ENCODE results near the gene C3orf52.

C3orf52 gene

DNA sequence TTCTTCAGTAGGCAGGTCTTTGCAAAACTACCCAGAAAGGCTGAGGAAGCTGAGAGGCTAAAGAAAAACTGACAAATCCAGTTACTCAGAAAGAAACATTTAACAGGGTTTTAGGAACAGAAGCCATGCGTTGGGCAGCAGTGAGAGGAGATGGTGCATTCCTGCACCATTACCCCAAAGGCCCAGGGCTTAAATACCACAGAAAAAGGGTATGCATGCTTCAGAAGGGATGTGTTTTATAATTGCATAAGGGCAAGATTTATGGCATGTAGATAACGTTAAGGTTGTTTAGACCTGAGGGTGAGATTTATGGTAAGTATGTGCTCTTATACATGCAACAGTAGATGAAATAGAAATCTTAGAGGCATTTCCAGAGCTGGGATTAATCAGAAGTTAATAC is 10.0 kb downstream of the C3orf52 start:
- no peak overlapping the region for H3K4me3 ChIP-seq (ENCODE audit: insufficient read depth, low read depth, low read length, poor library complexity, severe bottlenecking)
- no peak overlapping the region for H3K27ac ChIP-seq (ENCODE audit: insufficient read depth, low read length, poor library complexity, severe bottlenecking)
- no peak for DNase-seq
- H3K9me3 ChIP-seq (ENCODE audit: control insufficient read depth, low read length), result no peaks in the 10 kb centered on the region
- H3K4me1 ChIP-seq (ENCODE audit: control insufficient read depth, insufficient read depth, low read length, poor library complexity, severe bottlenecking), result no peaks in the 10 kb centered on the region
- H3K36me3 ChIP-seq (ENCODE audit: control insufficient read depth, insufficient read depth, low read length), result no peaks in the 10 kb centered on the region
- no peaks in the 10 kb centered on the region for H3K27me3 ChIP-seq (replicated peaks; ENCODE audit: control insufficient read depth, insufficient read depth, low read length, poor library complexity, severe bottlenecking)

DNA sequence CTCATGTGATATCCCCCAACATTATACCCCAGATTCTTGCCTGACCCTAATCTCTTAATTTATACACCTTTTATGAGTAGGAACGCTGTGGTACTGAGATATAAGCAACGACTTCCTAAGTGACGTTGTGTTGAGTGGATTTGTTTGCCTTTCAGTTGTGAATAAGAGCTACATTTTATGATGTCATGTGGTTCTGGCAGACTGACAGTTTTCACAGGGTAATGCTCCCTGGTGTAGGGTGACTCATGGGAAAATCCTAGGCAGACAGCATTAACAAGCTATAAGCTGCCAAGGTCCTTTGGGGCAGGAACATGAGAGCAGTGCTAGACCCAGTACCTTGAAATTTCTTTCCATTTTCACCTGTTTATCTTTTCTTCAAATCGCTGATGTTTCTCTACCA is 11.2 kb downstream of the C3orf52 start:
- Histone ChIP-seq H3K4me1 (ENCODE audit: control insufficient read depth, insufficient read depth, low read length, poor library complexity, severe bottlenecking) (no peaks in the 10 kb centered on the region), H3K36me3 (ENCODE audit: control insufficient read depth, insufficient read depth, low read length) (no peaks in the 10 kb centered on the region), H3K27me3 (replicated peaks; ENCODE audit: control insufficient read depth, insufficient read depth, low read length, poor library complexity, severe bottlenecking) (no peaks in the 10 kb centered on the region), H3K9me3 (ENCODE audit: control insufficient read depth, low read length) (no peaks in the 10 kb centered on the region), H3K27ac (ENCODE audit: insufficient read depth, low read length, poor library complexity, severe bottlenecking) (no peak overlapping the region), H3K4me3 (ENCODE audit: insufficient read depth, low read depth, low read length, poor library complexity, severe bottlenecking) (no peak overlapping the region)
- DNase-seq, result no peak

DNA sequence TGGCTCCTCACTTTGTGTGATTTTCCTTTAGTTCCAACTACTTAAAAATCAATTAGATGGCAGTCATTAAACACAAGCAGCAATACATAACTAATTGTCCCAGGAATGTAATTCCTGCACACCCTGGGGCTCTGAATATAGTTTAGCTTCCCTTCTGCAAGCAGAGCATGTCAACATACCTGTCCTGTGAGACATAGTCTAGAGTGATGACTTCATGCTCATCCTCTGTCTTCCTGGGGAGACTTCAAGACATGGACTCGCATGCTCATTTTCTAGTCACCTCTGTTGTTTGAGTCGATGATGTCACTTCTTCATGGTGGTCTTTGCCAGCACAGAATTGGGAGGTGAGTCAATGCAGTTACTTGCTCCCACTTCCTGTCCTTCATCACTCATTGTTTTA is 15.7 kb downstream of the C3orf52 start:
- no peaks in the 10 kb centered on the region for H3K4me1 ChIP-seq (ENCODE audit: control insufficient read depth, insufficient read depth, low read length, poor library complexity, severe bottlenecking)
- H3K4me3 ChIP-seq (ENCODE audit: insufficient read depth, low read depth, low read length, poor library complexity, severe bottlenecking), result no peak overlapping the region
- no peak overlapping the region for H3K27ac ChIP-seq (ENCODE audit: insufficient read depth, low read length, poor library complexity, severe bottlenecking)
- H3K36me3 ChIP-seq (ENCODE audit: control insufficient read depth, insufficient read depth, low read length), result no peaks in the 10 kb centered on the region
- no peaks in the 10 kb centered on the region for H3K27me3 ChIP-seq (replicated peaks; ENCODE audit: control insufficient read depth, insufficient read depth, low read length, poor library complexity, severe bottlenecking)
- H3K9me3 ChIP-seq (ENCODE audit: control insufficient read depth, low read length), result no peaks in the 10 kb centered on the region
- no peak for DNase-seq

DNA sequence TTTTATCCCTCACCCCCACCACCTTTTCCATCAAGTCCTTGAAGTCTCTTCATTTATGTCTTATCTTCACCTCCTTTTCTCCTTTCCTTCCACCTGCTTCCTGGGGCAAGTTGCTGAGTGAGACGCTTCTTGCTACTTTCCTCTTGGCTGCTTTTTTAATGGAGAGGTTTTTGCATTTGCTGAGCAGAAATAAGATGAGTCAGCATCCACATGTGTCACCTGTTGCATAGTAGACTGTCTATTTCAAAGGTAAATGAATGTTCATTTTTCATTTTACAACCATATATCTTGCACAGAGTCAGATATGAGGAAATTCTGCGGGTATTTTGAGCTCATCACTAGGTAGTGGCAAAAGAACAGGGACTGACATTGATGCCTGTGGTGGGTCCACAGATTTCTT is 18.6 kb downstream of the C3orf52 start:
- no peak for DNase-seq
- Histone ChIP-seq H3K9me3 (ENCODE audit: control insufficient read depth, low read length) (no peaks in the 10 kb centered on the region), H3K27me3 (replicated peaks; ENCODE audit: control insufficient read depth, insufficient read depth, low read length, poor library complexity, severe bottlenecking) (no peaks in the 10 kb centered on the region), H3K4me3 (ENCODE audit: insufficient read depth, low read depth, low read length, poor library complexity, severe bottlenecking) (no peak overlapping the region), H3K27ac (ENCODE audit: insufficient read depth, low read length, poor library complexity, severe bottlenecking) (no peak overlapping the region), H3K36me3 (ENCODE audit: control insufficient read depth, insufficient read depth, low read length) (no peaks in the 10 kb centered on the region), H3K4me1 (ENCODE audit: control insufficient read depth, insufficient read depth, low read length, poor library complexity, severe bottlenecking) (no peaks in the 10 kb centered on the region)

DNA sequence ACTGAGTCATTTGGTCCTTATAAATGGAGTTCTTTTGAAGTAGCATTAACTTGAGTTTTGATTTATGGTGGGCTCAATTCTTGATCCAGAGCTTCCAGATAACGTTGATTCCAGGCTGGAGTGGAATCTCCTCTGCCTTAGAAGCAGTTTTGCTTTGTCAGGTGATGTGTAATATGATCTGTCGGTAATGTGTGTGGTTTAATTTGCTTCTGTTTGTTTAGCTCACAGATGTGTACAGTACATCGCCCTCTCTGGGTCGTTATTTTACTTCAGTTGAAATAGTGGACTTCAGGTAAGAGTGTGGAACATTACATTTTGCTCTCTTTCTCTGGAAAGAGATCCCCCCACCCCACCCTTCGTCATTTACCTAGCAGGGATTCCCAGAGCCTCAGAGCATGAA is 23.1 kb downstream of the C3orf52 start:
- H3K36me3 ChIP-seq (ENCODE audit: control insufficient read depth, insufficient read depth, low read length), result no peaks in the 10 kb centered on the region
- no peaks in the 10 kb centered on the region for H3K27me3 ChIP-seq (replicated peaks; ENCODE audit: control insufficient read depth, insufficient read depth, low read length, poor library complexity, severe bottlenecking)
- no peak overlapping the region for H3K4me3 ChIP-seq (ENCODE audit: insufficient read depth, low read depth, low read length, poor library complexity, severe bottlenecking)
- no peak overlapping the region for H3K27ac ChIP-seq (ENCODE audit: insufficient read depth, low read length, poor library complexity, severe bottlenecking)
- DNase-seq, result no peak
- peaks cover 4% of the 10 kb centered on the region for H3K4me1 ChIP-seq (ENCODE audit: control insufficient read depth, insufficient read depth, low read length, poor library complexity, severe bottlenecking)
- no peaks in the 10 kb centered on the region for H3K9me3 ChIP-seq (ENCODE audit: control insufficient read depth, low read length)

DNA sequence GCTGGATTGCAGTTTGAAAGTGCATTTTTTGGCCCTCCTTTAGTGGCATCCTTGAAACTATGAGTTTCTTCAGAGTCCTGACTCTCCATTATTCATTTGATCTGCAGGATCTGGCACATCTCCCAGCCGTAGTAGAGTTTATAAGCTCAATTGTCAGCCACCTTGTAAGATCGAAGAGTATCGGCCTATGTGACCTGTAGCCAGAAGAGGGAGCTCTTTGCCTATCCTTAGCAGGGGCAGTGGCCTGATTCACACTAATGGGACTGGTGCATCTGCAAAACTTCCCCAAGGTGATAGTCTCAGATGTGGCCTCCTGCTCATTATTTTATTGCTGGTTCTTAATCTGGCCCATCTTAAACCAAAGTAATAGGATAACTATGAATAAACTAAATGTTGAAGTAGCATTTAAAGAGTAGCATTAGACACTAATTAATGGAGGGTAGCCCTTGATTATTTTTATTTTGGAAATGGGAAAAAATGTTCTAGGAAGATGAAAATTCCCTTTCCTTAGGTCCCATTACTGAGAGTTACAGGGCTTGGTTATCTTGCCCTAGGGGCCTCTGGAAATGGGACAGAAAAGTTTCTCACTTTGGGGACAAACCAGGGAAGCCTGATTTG is 25.7 kb downstream of the C3orf52 start:
- Histone ChIP-seq H3K27ac (ENCODE audit: insufficient read depth, low read length, poor library complexity, severe bottlenecking) (no peak overlapping the region), H3K4me1 (ENCODE audit: control insufficient read depth, insufficient read depth, low read length, poor library complexity, severe bottlenecking) (peaks cover 4% of the 10 kb centered on the region), H3K36me3 (ENCODE audit: control insufficient read depth, insufficient read depth, low read length) (no peaks in the 10 kb centered on the region), H3K27me3 (replicated peaks; ENCODE audit: control insufficient read depth, insufficient read depth, low read length, poor library complexity, severe bottlenecking) (no peaks in the 10 kb centered on the region), H3K9me3 (ENCODE audit: control insufficient read depth, low read length) (no peaks in the 10 kb centered on the region), H3K4me3 (ENCODE audit: insufficient read depth, low read depth, low read length, poor library complexity, severe bottlenecking) (no peak overlapping the region)
- DNase-seq, result peak; percentile 29 to 38 (median 31)

DNA sequence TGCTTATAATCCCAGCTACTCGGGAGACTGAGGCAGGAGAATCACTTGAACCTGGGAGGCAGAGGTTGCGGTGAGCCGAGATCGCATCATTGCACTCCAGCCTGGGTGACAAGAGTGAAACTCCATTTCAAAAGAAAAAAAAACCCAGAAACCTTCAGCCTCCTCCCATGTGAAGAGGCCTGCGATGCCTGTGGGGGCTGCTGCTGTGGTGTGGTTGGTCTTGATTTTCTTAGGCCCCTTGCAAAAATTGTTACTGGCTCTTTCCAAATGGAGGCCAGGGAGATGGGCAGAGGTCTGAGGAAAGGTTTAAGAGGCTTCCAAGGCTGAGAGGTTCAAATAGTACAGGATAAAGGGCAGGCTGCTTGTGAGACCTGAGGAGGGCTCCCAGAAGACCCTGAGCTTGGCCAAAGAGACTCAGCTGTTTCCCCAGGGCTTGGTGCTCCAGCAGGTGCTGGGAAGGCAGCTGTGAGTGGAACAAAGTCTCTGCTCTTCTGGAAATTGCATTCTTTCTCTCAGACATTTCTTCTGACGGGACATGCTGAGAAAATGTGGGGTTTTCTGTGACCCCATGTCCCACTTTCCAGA is 28.5 kb downstream of the C3orf52 start:
- Histone ChIP-seq H3K9me3 (ENCODE audit: control insufficient read depth, low read length) (no peaks in the 10 kb centered on the region), H3K27me3 (replicated peaks; ENCODE audit: control insufficient read depth, insufficient read depth, low read length, poor library complexity, severe bottlenecking) (no peaks in the 10 kb centered on the region), H3K4me1 (ENCODE audit: control insufficient read depth, insufficient read depth, low read length, poor library complexity, severe bottlenecking) (peaks cover 4% of the 10 kb centered on the region), H3K4me3 (ENCODE audit: insufficient read depth, low read depth, low read length, poor library complexity, severe bottlenecking) (no peak overlapping the region), H3K36me3 (ENCODE audit: control insufficient read depth, insufficient read depth, low read length) (no peaks in the 10 kb centered on the region), H3K27ac (ENCODE audit: insufficient read depth, low read length, poor library complexity, severe bottlenecking) (no peak overlapping the region)
- no peak for DNase-seq

DNA sequence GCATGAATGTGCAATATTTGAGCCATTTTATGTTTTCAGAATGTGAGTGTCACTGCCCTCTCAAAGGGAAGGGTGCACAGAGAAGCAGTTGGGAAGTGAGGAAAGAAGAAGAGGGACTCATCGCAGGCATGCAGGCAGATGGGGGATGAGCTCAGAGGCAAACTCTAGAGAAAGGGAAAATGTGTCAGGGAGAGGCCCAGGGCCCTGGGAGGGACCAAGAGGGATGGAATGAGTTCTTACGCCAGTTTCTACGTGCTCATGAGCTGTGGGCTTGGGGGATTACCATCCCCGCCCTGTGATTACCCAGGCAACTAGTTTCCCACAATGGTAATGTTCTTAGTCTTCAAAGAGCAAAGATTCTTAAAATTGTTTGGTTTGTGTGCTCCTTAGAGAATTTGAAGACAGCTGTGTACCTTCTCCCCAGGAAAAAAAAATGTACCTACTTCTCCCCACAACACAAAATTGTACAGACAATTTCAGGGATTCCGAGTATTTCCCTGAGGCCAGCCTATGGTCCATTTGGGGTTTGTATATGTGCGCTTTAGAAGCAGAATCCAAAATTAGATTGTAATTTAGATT is 29.1 kb downstream of the C3orf52 start:
- H3K4me1 ChIP-seq (ENCODE audit: control insufficient read depth, insufficient read depth, low read length, poor library complexity, severe bottlenecking), result peaks cover 4% of the 10 kb centered on the region
- no peak for DNase-seq
- no peak overlapping the region for H3K4me3 ChIP-seq (ENCODE audit: insufficient read depth, low read depth, low read length, poor library complexity, severe bottlenecking)

DNA sequence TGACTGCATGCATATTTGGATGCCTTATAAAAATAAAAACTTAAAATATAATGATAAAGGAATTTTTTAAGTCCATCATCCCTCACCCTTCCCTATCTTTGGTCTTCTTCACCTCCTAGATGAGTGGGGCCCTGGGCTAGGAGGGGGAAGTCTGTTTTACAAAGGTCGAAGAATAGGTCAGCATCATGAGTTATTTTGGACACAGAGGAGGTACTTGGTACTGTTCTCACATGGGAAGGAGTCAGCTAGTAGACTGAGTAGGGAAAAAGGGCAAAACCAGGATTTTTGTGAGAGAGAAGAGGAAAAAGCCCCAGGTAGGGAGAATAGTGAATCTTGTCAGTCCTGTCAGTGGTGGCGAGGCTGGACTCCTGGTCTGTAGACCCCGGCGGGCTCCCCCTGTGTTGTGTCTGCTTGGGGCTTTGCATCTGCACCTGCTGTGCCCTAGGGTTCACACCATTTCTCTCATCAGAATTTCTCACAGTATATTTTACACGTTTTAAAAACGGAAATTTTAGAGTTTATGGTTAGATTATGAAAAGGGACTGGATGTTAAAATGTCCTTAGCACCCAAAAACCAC is 29.7 kb downstream of the C3orf52 start:
- Histone ChIP-seq H3K27me3 (replicated peaks; ENCODE audit: control insufficient read depth, insufficient read depth, low read length, poor library complexity, severe bottlenecking) (no peaks in the 10 kb centered on the region), H3K9me3 (ENCODE audit: control insufficient read depth, low read length) (no peaks in the 10 kb centered on the region), H3K4me3 (ENCODE audit: insufficient read depth, low read depth, low read length, poor library complexity, severe bottlenecking) (no peak overlapping the region), H3K4me1 (ENCODE audit: control insufficient read depth, insufficient read depth, low read length, poor library complexity, severe bottlenecking) (peaks cover 9% of the 10 kb centered on the region), H3K27ac (ENCODE audit: insufficient read depth, low read length, poor library complexity, severe bottlenecking) (no peak overlapping the region), H3K36me3 (ENCODE audit: control insufficient read depth, insufficient read depth, low read length) (no peaks in the 10 kb centered on the region)
- DNase-seq, result no peak

More for the DNA sequence above, 29.1 kb downstream of the C3orf52 start:
- Histone ChIP-seq H3K27ac (ENCODE audit: insufficient read depth, low read length, poor library complexity, severe bottlenecking) (no peak overlapping the region), H3K9me3 (ENCODE audit: control insufficient read depth, low read length) (no peaks in the 10 kb centered on the region), H3K27me3 (replicated peaks; ENCODE audit: control insufficient read depth, insufficient read depth, low read length, poor library complexity, severe bottlenecking) (no peaks in the 10 kb centered on the region), H3K36me3 (ENCODE audit: control insufficient read depth, insufficient read depth, low read length) (no peaks in the 10 kb centered on the region)

DNA sequence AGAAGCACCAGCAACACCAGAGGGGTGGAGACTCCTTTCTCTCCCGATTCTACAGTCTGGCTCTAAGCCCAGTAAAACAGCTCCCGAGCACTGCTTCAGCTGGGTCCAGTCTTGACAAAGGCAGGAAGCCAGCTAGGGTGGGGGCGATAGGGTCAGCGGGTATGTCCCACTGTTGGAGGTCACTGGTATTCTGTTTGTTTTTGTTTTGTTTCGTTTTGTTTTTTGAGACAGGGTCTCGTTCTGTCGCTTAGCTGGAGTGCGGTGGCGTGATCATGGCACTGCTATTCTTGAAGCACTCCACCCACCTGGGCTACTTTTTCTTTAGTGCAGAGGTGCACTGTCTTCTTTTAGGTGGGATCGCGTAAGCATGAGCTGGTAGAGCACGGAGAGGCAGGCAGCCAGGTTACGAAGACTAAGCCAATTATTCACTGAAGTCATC is 30.6 kb downstream of the C3orf52 start:
- H3K4me1 ChIP-seq (ENCODE audit: control insufficient read depth, insufficient read depth, low read length, poor library complexity, severe bottlenecking), result peaks cover 10% of the 10 kb centered on the region
- H3K9me3 ChIP-seq (ENCODE audit: control insufficient read depth, low read length), result no peaks in the 10 kb centered on the region
- no peak for DNase-seq
- H3K27me3 ChIP-seq (replicated peaks; ENCODE audit: control insufficient read depth, insufficient read depth, low read length, poor library complexity, severe bottlenecking), result no peaks in the 10 kb centered on the region
- H3K36me3 ChIP-seq (ENCODE audit: control insufficient read depth, insufficient read depth, low read length), result no peaks in the 10 kb centered on the region
- H3K27ac ChIP-seq (ENCODE audit: insufficient read depth, low read length, poor library complexity, severe bottlenecking), result no peak overlapping the region
- no peak overlapping the region for H3K4me3 ChIP-seq (ENCODE audit: insufficient read depth, low read depth, low read length, poor library complexity, severe bottlenecking)
